H1 (cell line): ENCODE measurements around the gene SUPT20H. TPM values are rescaled to one million over a fixed set of nuclear protein-coding genes. Genes with fewer than 3 reads are reported as not detected.

ENCODE experiments used
- ATF2 ChIP-seq: IDR thresholded peaks from 2 replicates; pipeline ENCODE4 v1.6.1; 2012; ENCODE audit warnings: low read length, inconsistent platforms
- CHD1 ChIP-seq: IDR thresholded peaks from 2 replicates; pipeline ENCODE4 v1.6.1; 2012; ENCODE audit warnings: low read depth, low read length, improper control_type of control experiment
- JUND ChIP-seq: IDR thresholded peaks from 2 replicates; pipeline ENCODE4 v1.6.1; 2011; ENCODE audit warnings: mild to moderate bottlenecking, improper control_type of control experiment, low read length
- SIX5 ChIP-seq: IDR thresholded peaks from 2 replicates; pipeline ENCODE4 v1.6.1; 2011; ENCODE audit warnings: mild to moderate bottlenecking, low read depth, low read length
- SP4 ChIP-seq: IDR thresholded peaks from 2 replicates; pipeline ENCODE4 v1.6.1; 2012; ENCODE audit warnings: low read length, inconsistent platforms
- polyA plus RNA-seq, 7 experiments: library from polyadenylated mRNA; depleted of rRNA in 3 of 7; stranded (reverse) in 5 of 7; unstranded in 2 of 7; fragments of >200 nt in 5 of 7; fragments of 200-250 nt in 2 of 7; gene quantifications; 1 replicate in 5 of 7; 2 replicates in 1 of 7; 4 replicates in 1 of 7; pipeline versions ENCODE4 v1.2.1 to v1.2.3, GENCODE V29; 2011 to 2013; ENCODE audit warnings: missing spikeins in 2 of 7, mixed read lengths in 2 of 7
- total RNA-seq: library from RNA; stranded (reverse); fragmentation: NEBNext Ultra II Directional; extraction: Animal tissue kit (Norgen Biotek cat#: 25700); gene quantifications from 2 replicates; pipeline ENCODE4 v1.2.1, GENCODE V29; 2021

The SUPT20H gene
- total and polyA plus RNA-seq, 2 of the 8 experiments (the other 6 are each of a cell fraction or from before 2014, with no cell fraction given): 69.2 to 75.1 TPM

- TF ChIP-seq ATF2 (no peak), CHD1 (no peak), SIX5 (no peak), JUND (no peak), SP4 (no peak)
Measured at GRCh38 chr13:37070145-37070695, 10.7 kb upstream of the SUPT20H start (continued).
